Middle frontal gyrus (tissue), 1 donor: ENCODE data around the gene LRRC10B.

Experiments used
- DNase-seq: peaks from one replicate; pipeline ENCODE4 v3.0.0-alpha.2; 2015; ENCODE audit warnings: low spot score; ENCODE audit errors: extremely low spot score

The LRRC10B gene

GRCh38 chr11:61528114-61528513, 19.6 kb downstream of the LRRC10B start:
- DNase-seq = no peak

- DNase-seq = no peak
These were observed 21.1 kb downstream of the LRRC10B start for GRCh38 chr11:61529537-61530225.

GRCh38 chr11:61531044-61531443, 22.5 kb downstream of the LRRC10B start:
- no peak for DNase-seq

- no peak for DNase-seq
These were observed 23.8 kb downstream of the LRRC10B start for GRCh38 chr11:61532134-61533038.

GRCh38 chr11:61533039-61533375, 24.5 kb downstream of the LRRC10B start:
- no peak for DNase-seq

GRCh38 chr11:61533401-61533800, 24.9 kb downstream of the LRRC10B start:
- no peak for DNase-seq

GRCh38 chr11:61534025-61534932, 25.7 kb downstream of the LRRC10B start:
- DNase-seq = no peak

- DNase-seq = no peak
These were observed 26.6 kb downstream of the LRRC10B start for GRCh38 chr11:61534933-61535839.

GRCh38 chr11:61535998-61536675, 27.6 kb downstream of the LRRC10B start:
- no peak for DNase-seq

GRCh38 chr11:61536676-61537270, 28.2 kb downstream of the LRRC10B start:
- no peak for DNase-seq

- DNase-seq = no peak
These were observed 28.8 kb downstream of the LRRC10B start for GRCh38 chr11:61537326-61537725.

GRCh38 chr11:61538636-61538961, 30.1 kb downstream of the LRRC10B start:
- no peak for DNase-seq

- no peak for DNase-seq
These were observed 30.5 kb downstream of the LRRC10B start for GRCh38 chr11:61539006-61539405.

GRCh38 chr11:61539831-61540357, 31.3 kb downstream of the LRRC10B start:
- DNase-seq = no peak

GRCh38 chr11:61540528-61540927, 32.0 kb downstream of the LRRC10B start:
- DNase-seq = no peak

GRCh38 chr11:61541598-61541997, 33.0 kb downstream of the LRRC10B start:
- DNase-seq = no peak

GRCh38 chr11:61542024-61542461, 33.5 kb downstream of the LRRC10B start:
- DNase-seq = no peak

- no peak for DNase-seq
These were observed 34.2 kb downstream of the LRRC10B start for GRCh38 chr11:61542705-61543104.

- no peak for DNase-seq
These were observed 35.2 kb downstream of the LRRC10B start for GRCh38 chr11:61543606-61544306.
